Bronchial epithelial cell (primary cell): ENCODE data around the gene NABP1. TPM values are rescaled to one million over a fixed set of nuclear protein-coding genes. Genes with fewer than 3 reads are reported as not detected.

Experiments used
- DNase-seq: peaks from one replicate; pipeline ENCODE4 v3.0.0-alpha.2; 2010; ENCODE audit warnings: low read depth
- FAIRE-seq: peaks from 2 replicates; lab custom pipeline; 2011; peaks lifted over from hg19 to GRCh38; lab: Jason Lieb, UNC
- H3K27me3 ChIP-seq: 2 replicates; pipeline ENCODE4 v1.5.1; 2011; ENCODE audit warnings: low read length; ENCODE audit not compliant: control insufficient read depth, insufficient read depth
- H3K36me3 ChIP-seq: 2 replicates; pipeline ENCODE4 v1.5.1; 2011; ENCODE audit warnings: low read length; ENCODE audit not compliant: control insufficient read depth, insufficient read depth
- H3K4me3 ChIP-seq: 2 replicates; pipeline ENCODE4 v1.5.1; 2011; ENCODE audit warnings: mild to moderate bottlenecking, low read depth, low read length, control low read depth
- CTCF ChIP-seq: IDR thresholded peaks from 2 replicates; pipeline ENCODE4 v1.5.1; 2011; ENCODE audit warnings: mild to moderate bottlenecking, moderate library complexity, low read length, control low read depth, inconsistent platforms; ENCODE audit not compliant: insufficient read depth, severe bottlenecking
- total RNA-seq: library from RNA; depleted of rRNA; stranded (reverse); fragments of >200 nt; gene quantifications from 2 replicates; pipeline ENCODE4 v1.2.1, GENCODE V29; 2014

NABP1 gene
- total RNA-seq, 1 donor from 2014 or later, result 45.5 TPM

DNA sequence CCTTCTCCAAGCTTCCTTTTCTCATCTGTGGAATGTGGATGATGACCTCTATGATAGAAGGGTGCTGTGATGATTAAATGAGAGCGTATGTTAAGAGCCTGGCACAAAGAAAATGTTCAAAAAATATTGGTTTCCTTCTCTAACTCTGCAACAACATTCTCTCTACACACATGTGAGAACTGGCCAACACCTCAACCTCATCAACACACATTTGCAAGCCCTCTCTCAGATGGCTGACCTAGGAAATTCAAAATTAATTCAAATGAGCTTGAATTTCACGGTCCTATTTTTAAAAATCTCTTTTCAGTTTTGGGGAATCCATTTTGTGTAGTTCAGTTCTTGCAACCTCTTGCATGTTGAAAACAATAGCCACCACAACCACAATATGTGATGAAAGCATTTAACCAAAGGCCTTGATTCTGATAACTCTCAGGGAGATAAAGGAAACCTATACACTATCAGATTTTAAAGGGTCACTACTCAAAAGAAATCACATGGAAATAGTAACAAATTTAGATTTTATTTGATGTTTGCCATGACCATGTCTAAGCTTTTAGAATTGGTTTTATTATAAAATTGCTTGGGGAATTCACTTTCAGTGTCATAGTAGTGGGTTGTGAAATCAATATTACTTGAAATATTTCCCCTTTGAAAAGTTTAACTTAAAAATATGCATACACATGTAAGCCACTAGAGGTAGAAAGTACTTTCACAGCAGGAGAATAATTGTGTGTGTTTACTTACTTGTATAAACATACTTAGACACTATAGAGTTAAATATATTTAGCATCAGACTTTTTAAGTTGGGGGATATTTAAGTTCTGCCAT, 16.6 kb upstream of the NABP1 start:
- no peaks in the 10 kb centered on the region for H3K36me3 ChIP-seq
- no peaks in the 10 kb centered on the region for H3K27me3 ChIP-seq
- H3K4me3 ChIP-seq, result no peak overlapping the region
- FAIRE-seq (no peak), DNase-seq (no peak)
- no peak for TF ChIP-seq CTCF

DNA sequence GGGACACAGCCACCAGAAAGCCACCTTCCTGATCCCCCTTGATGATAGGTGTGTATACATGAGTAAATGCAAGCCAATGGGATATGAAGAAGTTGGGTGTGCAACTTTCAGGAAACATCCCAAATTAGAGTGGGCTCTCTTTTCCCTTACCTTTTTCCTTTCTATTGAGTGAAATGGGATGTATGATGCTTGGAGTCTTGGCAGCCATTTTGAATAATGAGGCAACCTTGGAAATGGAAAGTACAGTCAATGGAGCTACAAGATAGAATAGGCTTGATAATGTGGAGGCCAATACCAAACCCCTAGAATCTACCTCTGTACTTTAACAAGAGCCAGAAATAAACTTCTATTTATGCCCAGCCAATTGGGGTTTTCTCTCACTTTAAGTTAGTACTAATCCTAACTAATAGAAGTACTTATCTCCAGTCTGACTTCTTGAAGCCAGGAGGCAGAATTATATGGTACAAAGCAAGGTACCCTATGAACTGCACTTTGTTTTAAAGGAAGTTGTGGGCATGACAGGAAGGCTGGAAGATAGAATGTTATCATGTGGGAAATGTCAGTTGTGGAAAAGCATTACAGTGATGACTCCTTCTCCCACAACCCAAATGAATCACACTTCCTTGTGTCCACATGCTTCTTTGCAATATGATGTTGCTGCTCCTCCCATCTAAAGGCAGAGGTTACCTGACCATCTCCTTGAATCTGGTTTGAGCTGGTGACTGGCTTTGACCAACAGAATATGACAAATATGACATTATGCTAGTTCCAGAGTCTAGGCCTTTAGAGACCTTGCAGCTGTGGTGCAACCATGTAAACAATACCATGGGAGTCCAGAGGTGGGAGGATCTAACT, 12.9 kb upstream of the NABP1 start:
- Histone ChIP-seq H3K36me3 (no peaks in the 10 kb centered on the region), H3K4me3 (no peak overlapping the region), H3K27me3 (no peaks in the 10 kb centered on the region)
- peak; percentile 82 for FAIRE-seq
- peak; percentile 89 for DNase-seq
- no peak for TF ChIP-seq CTCF

GRCh38 chr2:191666226-191666625, 11.7 kb upstream of the NABP1 start:
- DNase-seq, result no peak
- Histone ChIP-seq H3K27me3 (no peaks in the 10 kb centered on the region), H3K36me3 (no peaks in the 10 kb centered on the region), H3K4me3 (no peak overlapping the region)
- no peak for FAIRE-seq
- no peak for TF ChIP-seq CTCF

GRCh38 chr2:191666732-191667131, 11.2 kb upstream of the NABP1 start:
- no peaks in the 10 kb centered on the region for H3K27me3 ChIP-seq
- H3K36me3 ChIP-seq, result no peaks in the 10 kb centered on the region
- no peak for TF ChIP-seq CTCF
- no peak for FAIRE-seq
- DNase-seq, result no peak
- no peak overlapping the region for H3K4me3 ChIP-seq

DNA sequence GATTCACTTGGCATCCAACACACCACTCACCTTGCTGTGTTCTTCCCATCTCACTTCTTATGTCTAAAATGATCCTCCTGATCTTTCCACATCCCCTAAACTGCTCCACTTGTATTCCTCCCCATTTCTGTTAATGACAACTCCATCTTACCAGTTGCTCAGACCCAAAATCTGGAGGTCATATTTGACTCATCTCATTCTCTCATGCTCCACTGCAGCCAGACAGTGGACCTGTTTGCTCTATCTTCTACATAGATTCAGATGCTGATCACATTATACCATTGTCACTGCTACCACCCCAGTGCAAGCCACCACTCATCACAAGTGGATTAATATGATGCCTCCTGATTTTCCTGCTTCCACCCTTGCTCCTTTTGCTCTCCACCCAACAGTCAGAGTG, 7.9 kb upstream of the NABP1 start:
- Histone ChIP-seq H3K4me3 (no peak overlapping the region), H3K27me3 (no peaks in the 10 kb centered on the region), H3K36me3 (no peaks in the 10 kb centered on the region)
- no peak for TF ChIP-seq CTCF
- FAIRE-seq (no peak), DNase-seq (no peak)
